ENCODE measurements around the gene PTPRN. TPM values are rescaled to one million over a fixed set of nuclear protein-coding genes. Genes with fewer than 3 reads are reported as not detected.

Gene PTPRN
- total RNA-seq, 4 donors from 2014 or later = 0.58 to 3.0 (median 1.9) TPM; not detected in 1

- no peak overlapping the region for H3K4me3 ChIP-seq
- no peaks in the 10 kb centered on the region for H3K27me3 ChIP-seq
- peaks cover 0 to 58% (median 6%) of the 10 kb centered on the region in 3 donors for H3K4me1 ChIP-seq
- H3K27ac ChIP-seq = peak overlapping the region in 3 of 4 donors; percentile 25 to 76 (median 56)
- peaks cover 0 to 53% of the 10 kb centered on the region in 2 donors for H3K36me3 ChIP-seq
- TF ChIP-seq EP300 (IDR thresholded peaks at IDR 0.05) = no peak
- WGBS, 2 donors (ENCODE audit: low coverage in 1 of 2) = 52% methylated on average over 2 of the region's 12 CpGs; no CpG with 5 or more reads in 1 of the 2 donors
- no peak for ATAC-seq
- no peaks in the 10 kb centered on the region for H3K9me3 ChIP-seq
These were observed 22.6 kb downstream of the PTPRN start for GRCh38 chr2:219286436-219287115.

GRCh38 chr2:219285894-219286425 lies 23.2 kb downstream of the PTPRN start:
- ATAC-seq = peak; percentile 43
- no CpG with 5 or more reads among the region's 17 CpGs for WGBS, 2 donors (ENCODE audit: low coverage in 1 of 2)

DNA sequence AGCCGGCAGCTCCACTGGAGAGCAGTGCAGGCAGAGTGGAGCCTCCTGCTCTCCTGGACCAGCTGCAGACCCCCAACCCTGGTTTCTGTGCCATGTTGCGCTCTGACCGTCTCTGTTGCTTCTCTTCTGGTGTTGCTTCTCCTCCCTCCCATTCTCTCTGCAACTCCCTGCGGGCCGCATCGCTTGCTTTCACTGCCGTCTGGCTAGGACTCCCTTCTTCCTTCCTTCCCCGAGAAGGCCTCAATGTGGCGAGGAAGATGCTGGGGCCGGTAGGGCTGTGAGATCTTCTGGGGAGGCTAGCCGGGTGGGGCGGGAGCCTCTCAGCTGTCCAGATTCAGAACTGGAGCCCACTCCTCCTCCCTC lies 23.8 kb downstream of the PTPRN start:
- no CpG with 5 or more reads among the region's 12 CpGs for WGBS, 2 donors (ENCODE audit: low coverage in 1 of 2)
- H3K4me1 ChIP-seq = peaks cover 0 to 70% (median 9%) of the 10 kb centered on the region in 3 donors
- peak overlapping the region in 3 of 4 donors; percentile 25 to 76 (median 56) for H3K27ac ChIP-seq
- no peak for TF ChIP-seq EP300 (IDR thresholded peaks at IDR 0.05)
- TF ChIP-seq POLR2A (IDR thresholded peaks at IDR 0.05) = no peak
- TF ChIP-seq, protein P1, sequence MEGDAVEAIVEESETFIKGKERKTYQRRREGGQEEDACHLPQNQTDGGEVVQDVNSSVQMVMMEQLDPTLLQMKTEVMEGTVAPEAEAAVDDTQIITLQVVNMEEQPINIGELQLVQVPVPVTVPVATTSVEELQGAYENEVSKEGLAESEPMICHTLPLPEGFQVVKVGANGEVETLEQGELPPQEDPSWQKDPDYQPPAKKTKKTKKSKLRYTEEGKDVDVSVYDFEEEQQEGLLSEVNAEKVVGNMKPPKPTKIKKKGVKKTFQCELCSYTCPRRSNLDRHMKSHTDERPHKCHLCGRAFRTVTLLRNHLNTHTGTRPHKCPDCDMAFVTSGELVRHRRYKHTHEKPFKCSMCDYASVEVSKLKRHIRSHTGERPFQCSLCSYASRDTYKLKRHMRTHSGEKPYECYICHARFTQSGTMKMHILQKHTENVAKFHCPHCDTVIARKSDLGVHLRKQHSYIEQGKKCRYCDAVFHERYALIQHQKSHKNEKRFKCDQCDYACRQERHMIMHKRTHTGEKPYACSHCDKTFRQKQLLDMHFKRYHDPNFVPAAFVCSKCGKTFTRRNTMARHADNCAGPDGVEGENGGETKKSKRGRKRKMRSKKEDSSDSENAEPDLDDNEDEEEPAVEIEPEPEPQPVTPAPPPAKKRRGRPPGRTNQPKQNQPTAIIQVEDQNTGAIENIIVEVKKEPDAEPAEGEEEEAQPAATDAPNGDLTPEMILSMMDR (IDR thresholded peaks at IDR 0.05) = no peak
- TF ChIP-seq POLR2AphosphoS5 (IDR thresholded peaks at IDR 0.05) = no peak
- no peak for ATAC-seq
- no peak overlapping the region for H3K4me3 ChIP-seq
- H3K9me3 ChIP-seq = no peaks in the 10 kb centered on the region
- H3K36me3 ChIP-seq = peaks cover 0 to 66% of the 10 kb centered on the region in 2 donors
- H3K27me3 ChIP-seq = no peaks in the 10 kb centered on the region

More at GRCh38 chr2:219285894-219286425, 23.2 kb downstream of the PTPRN start:
- H3K27me3 ChIP-seq = no peaks in the 10 kb centered on the region
- peaks cover 0 to 64% (median 6%) of the 10 kb centered on the region in 3 donors for H3K4me1 ChIP-seq
- peak overlapping the region in 3 of 4 donors; percentile 25 to 76 (median 56) for H3K27ac ChIP-seq
- no peaks in the 10 kb centered on the region for H3K9me3 ChIP-seq
- peaks cover 0 to 60% of the 10 kb centered on the region in 2 donors for H3K36me3 ChIP-seq
- no peak for TF ChIP-seq EP300 (IDR thresholded peaks at IDR 0.05)
- no peak for TF ChIP-seq POLR2A (IDR thresholded peaks at IDR 0.05)
- TF ChIP-seq, protein P1 (IDR thresholded peaks at IDR 0.05) = no peak
- no peak for TF ChIP-seq POLR2AphosphoS5 (IDR thresholded peaks at IDR 0.05)
- no peak overlapping the region for H3K4me3 ChIP-seq

DNA sequence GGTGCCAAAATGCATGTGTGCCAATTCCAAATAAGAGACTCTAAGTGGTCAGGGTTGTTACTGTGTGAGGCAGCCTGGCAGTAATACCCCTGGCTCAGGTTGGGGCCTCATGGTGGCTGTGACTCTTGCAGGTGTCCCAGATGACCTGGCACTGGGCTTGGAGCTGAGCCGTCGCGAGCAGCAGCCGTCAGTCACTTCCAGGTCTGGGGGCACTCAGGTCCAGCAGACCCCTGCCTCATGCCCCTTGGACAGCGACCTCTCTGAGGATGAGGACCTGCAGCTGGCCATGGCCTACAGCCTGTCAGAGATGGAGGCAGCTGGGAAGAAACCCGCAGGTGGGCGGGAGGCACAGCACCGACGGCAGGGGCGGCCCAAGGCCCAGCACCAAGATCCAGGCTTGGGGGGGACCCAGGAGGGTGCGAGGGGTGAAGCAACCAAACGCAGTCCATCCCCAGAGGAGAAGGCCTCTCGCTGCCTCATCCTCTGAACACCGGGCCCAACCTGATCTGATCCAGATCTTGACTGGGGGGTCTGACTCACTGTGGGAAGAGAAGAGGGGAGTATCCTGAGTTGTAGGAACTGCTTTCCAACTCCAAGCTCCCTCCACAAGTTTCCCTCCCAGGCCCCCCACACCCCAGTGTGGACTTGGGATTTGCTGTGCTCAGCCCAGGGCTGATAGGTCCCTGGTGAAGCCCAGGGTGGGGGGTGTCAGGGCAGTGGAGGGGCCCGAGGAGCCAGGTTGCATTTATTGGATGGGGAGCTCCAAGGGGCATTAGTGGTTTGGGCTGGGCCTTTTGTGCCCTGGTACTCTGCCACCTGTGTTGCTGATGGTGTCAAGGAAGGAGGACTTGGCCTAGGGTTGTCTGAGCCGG lies 24.5 kb downstream of the PTPRN start:
- TF ChIP-seq, protein P1 (IDR thresholded peaks at IDR 0.05) = no peak
- TF ChIP-seq POLR2AphosphoS5 (IDR thresholded peaks at IDR 0.05) (no peak), EP300 (IDR thresholded peaks at IDR 0.05) (no peak), POLR2A (IDR thresholded peaks at IDR 0.05) (no peak)
- no peak for ATAC-seq
- Histone ChIP-seq H3K4me3 (no peak overlapping the region), H3K36me3 (peaks cover 0 to 66% of the 10 kb centered on the region in 2 donors), H3K27me3 (no peaks in the 10 kb centered on the region), H3K4me1 (peaks cover 0 to 70% (median 12%) of the 10 kb centered on the region in 3 donors), H3K27ac (peak overlapping the region in 2 of 4 donors; percentile 42 to 76), H3K9me3 (no peaks in the 10 kb centered on the region)
- WGBS, 2 donors (ENCODE audit: low coverage in 1 of 2) = 72% methylated on average over 2 of the region's 16 CpGs; no CpG with 5 or more reads in 1 of the 2 donors

GRCh38 chr2:219282943-219283581 lies 26.1 kb downstream of the PTPRN start:
- Histone ChIP-seq H3K4me3 (no peak overlapping the region), H3K9me3 (no peaks in the 10 kb centered on the region), H3K36me3 (peaks cover 0 to 66% of the 10 kb centered on the region in 2 donors), H3K27ac (peak overlapping the region in 2 of 4 donors; percentile 19 to 49), H3K27me3 (no peaks in the 10 kb centered on the region), H3K4me1 (peaks cover 4 to 72% (median 17%) of the 10 kb centered on the region in 3 donors)
- WGBS, 2 donors (ENCODE audit: low coverage in 1 of 2) = 70 to 90% methylated on average over 4 to 8 of the region's 17 CpGs
- TF ChIP-seq EP300 (IDR thresholded peaks at IDR 0.05) (no peak), POLR2AphosphoS5 (IDR thresholded peaks at IDR 0.05) (no peak), POLR2A (IDR thresholded peaks at IDR 0.05) (no peak)
- TF ChIP-seq, protein P1 (IDR thresholded peaks at IDR 0.05) = no peak
- no peak for ATAC-seq

Measured in gastroesophageal sphincter (tissue), 4 donors.